Activated gamma-delta T cell treated with anti-CD3 and anti-CD28 coated beads, Interleukin-2, amount 50 U/mL, for 16 hours (primary cell): ENCODE measurements around the gene GPR39.

ENCODE experiments used
- DNase-seq: peaks from one replicate; pipeline ENCODE4 v3.0.0-alpha.2; 2020; ENCODE audit warnings: low read depth

Gene GPR39

GRCh38 chr2:132642415-132642814, 225.8 kb downstream of the GPR39 start:
- no peak for DNase-seq

GRCh38 chr2:132645176-132645575, 228.6 kb downstream of the GPR39 start:
- no peak for DNase-seq

GRCh38 chr2:132645722-132646539, 229.3 kb downstream of the GPR39 start:
- DNase-seq: no peak

DNA sequence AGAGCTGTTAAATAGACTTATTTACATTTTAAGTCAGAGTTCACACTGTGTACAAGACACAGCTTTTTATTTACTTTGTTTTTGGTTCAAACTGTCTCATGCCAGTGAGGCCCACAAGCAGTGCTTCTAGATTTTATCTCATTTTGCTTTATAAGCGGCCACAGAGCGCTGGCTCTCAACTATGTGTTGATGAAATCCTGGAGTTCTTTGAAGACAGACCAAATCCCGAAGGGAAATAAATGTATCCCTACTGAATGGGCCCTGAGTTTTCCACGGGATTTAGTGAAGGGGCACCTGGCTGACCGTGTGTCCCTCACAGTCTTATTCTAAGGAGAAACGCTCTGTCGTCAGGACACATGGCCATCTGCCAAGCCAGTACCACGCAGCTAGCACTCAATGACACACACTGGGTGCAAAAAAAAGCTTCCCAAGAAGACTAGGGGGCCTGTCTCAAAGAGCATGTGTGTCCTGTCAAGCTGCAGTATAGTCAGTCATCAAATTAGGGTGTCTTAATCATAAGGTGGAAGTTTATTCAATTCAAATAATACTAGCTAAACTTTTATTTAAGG, 230.0 kb downstream of the GPR39 start:
- DNase-seq: no peak

DNA sequence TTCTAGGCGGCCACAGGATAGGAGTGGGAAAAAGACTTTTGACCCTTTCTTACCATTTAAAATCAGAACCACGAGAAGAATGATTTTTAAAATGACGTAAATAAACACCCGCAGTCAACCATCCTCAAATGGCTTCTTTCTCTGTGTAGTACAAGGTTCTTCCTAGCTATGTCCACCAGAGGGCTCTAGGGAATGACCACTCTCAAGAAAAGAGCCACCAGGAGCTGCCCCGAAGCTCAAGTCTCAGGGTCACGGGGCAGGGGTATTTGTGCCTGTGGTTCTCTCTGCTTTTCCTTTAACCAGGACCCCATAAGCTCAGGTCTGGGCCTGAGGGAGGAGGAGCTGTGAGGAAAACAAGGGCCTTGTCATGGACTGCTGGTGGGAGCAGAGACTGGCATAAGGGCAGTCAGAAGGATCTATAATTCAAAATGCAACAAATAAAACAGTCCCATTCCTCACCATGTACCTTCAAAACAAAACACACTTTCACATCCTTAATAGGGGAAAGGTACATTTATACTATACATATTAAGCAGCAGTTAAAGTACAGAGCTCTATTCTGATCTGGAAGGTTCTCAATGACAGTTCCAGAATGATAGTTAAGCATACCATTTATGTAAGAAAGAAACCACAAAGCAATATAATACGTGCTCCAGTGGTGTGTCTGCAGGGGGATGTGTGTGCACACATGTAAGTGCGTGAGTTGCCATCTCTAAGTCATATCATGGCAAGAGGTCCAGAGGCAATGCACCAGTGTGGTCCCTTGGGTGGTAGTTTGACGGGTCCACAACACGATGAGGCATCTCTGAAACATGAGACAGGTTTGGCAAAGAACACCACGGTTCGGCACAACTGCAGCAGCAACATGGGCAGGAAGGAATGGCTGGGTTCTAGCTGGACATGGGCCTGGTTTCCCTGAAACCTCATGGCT, 234.8 kb downstream of the GPR39 start:
- no peak for DNase-seq

DNA sequence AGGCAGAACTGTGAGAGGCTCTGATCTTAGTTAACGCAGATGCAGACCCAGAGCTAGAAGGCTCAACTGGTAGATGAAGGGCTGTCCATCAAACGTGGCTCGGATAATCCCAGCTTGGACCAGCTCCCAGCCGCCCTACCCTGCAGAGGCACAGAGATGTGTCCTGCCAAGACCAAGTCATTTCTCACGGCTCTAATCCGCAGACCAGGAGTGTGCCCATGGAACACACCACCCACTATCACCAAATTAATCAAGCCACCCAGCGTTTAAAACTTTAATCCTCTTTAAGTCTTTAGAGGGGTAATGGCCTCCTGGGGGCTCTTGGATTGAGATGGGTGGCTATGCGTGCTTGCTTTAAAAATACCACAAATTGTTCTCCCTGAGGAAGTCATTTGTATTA, 235.9 kb downstream of the GPR39 start:
- DNase-seq: no peak

- no peak for DNase-seq
Observed at GRCh38 chr2:132654335-132654734, 237.7 kb downstream of the GPR39 start.

DNA sequence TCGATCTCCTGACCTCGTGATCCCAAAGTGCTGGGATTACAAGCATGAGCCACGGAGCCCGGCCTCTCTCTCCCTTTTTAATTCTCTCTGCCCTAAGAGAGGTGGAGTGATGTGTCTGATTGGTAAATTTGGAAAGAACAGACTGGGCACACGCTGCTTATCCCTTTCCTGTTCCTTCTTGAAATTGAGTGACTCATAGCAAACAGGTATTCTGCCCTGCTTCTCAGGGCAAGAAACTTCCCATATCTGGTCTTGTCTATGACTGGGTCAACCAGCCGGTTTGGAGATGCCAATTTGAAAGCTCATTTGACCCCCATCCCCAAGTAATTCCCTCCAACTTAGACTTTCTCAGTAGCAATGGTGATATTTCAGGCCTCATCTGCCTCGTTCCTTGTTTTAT, 238.4 kb downstream of the GPR39 start:
- no peak for DNase-seq

GRCh38 chr2:132656266-132656975, 239.8 kb downstream of the GPR39 start:
- DNase-seq: no peak

DNA sequence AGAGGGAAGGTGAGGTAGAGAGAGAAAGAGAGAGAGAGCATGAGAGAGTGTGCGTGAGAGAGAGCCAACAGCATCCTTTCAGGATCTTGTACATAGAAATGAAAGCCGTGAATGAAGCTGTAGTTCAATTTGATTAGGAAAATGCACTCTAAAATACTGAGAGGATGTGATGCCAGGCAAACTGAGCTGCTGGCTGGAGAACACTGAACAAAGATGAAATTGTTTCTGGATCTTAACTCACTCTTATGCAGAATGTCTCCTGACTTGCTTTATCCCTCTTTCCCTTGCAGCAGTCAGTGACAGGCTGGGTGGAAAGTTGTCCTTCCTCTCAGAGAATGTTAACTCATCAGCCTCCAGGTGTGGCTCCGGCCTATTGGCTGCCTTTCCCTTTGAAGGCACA, 242.7 kb downstream of the GPR39 start:
- no peak for DNase-seq

- DNase-seq: no peak
Observed at GRCh38 chr2:132662732-132663131, 246.1 kb downstream of the GPR39 start.

GRCh38 chr2:132664096-132664495, 247.5 kb downstream of the GPR39 start:
- DNase-seq: no peak

GRCh38 chr2:132665401-132666140, 249.0 kb downstream of the GPR39 start:
- DNase-seq: no peak

- no peak for DNase-seq
Observed at GRCh38 chr2:132667706-132668105, 251.1 kb downstream of the GPR39 start.

- DNase-seq: no peak
Observed at GRCh38 chr2:132668189-132668823, 251.7 kb downstream of the GPR39 start.

GRCh38 chr2:132668987-132669907, 252.6 kb downstream of the GPR39 start:
- no peak for DNase-seq

DNA sequence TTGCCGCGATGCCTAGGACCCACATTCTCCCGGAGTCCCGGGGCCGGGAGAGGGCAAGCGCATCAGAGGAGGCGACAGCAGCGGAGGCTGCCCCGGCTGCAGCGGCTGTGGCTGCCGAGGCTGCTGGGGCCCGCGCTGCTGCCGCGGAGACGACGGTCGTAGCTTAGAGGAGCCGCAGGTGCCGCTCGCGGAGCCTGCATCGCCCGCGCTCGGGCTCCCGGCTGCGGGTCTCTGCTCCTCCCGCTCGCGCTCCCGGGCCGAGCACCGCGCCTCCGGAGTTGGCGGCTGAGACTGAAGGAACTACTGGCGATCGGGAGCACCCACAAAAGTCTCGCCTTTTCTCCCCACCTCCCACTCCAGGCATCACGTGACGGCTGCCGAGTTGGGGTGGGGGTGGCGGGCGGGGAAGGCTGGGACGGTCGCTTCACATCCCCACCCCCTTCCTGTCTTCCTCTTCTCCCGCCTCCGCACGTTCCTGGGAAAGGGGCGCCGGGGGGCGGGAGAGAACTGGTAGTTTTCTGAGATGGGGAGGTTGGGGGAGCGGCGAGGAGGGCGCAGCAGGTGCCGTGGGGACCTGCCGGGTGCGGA, 253.4 kb downstream of the GPR39 start, which contains the start of gene LYPD1:
LYPD1 (minus strand) TSS at position 298 of the 588 bp plus-strand sequence; CDS start at position 25, 273 bp downstream.
- no peak for DNase-seq

GRCh38 chr2:132670496-132671150, 254.0 kb downstream of the GPR39 start:
- no peak for DNase-seq
